ENCODE data around the gene BTBD6. TPM values are rescaled to one million over a fixed set of nuclear protein-coding genes. Genes with fewer than 3 reads are reported as not detected.

Gene BTBD6
- total and polyA plus RNA-seq, 9 of the 15 experiments (the other 6 are each of a cell fraction or from before 2014, with no cell fraction given) = not detected

DNA sequence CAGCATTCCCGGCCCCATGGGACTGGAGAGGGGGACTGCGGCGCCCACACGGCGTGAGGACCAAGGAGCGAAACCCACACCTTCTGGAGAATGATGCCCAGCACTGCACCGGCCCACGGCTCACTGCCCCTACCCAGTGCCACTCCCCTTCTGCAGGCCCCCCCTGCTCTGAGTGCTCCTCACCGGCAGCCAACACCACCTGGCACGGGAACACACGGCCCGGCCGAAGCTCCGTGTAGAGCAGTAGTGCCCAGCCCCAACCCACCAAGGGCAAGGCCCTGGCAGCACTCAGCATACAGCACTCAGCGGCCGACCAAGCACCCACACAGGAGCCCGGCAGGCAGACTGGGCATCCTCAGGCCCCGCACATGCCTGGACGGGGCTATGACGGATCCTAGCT lies 13.4 kb downstream of the BTBD6 start (continued):
- TF ChIP-seq ZNF175 (CRISPR knock-in tag; IDR thresholded peaks at IDR 0.05; ENCODE audit: low read depth) (no peak), CBX8 (IDR thresholded peaks at IDR 0.05; ENCODE audit: borderline replicate concordance, extremely low read depth, low read depth, low read length, poor library complexity, severe bottlenecking) (no peak), ZNF592 (IDR thresholded peaks at IDR 0.05) (no peak)

DNA sequence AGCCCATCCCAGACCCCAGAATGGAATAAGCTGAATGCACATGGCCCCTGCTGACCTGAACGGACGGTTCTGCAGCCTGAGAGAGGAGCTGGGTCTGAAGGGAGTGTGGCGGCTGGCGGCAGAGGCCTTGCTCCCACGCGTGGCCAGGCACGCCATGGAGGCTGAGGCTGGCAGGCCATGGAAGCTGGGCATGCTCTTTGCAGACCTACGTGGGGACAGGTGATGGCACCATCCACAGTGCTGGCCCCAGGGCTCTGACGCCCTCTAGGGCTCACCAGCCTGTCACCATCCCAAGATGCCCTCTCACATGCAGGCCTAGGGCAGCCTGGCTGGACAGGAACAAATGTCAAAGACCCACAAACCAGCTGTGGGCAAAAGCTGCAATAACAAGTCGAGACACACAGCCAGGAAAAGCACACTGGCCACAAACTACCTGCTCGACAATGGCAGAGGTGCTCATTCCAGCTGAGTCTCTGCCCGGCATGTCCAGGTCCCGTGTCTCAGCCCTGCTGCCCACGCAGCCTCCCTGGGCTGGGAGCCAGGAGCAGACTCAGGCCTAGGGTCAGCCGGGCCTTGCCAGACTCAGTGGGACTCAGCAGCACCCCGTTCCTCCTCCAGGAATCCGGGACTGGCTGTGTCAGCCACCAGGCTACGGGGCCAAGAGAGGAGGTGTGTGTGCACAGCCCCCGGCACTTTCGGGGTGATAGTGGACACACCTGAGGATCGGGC lies 19.7 kb downstream of the BTBD6 start:
- BruUV-seq (replicated peaks) = no TSS peak
- FAIRE-seq = no peak
- TF ChIP-seq CBX5 (IDR thresholded peaks at IDR 0.05; ENCODE audit: borderline replicate concordance, low read depth) = no peak
- TF ChIP-seq, protein P1, sequence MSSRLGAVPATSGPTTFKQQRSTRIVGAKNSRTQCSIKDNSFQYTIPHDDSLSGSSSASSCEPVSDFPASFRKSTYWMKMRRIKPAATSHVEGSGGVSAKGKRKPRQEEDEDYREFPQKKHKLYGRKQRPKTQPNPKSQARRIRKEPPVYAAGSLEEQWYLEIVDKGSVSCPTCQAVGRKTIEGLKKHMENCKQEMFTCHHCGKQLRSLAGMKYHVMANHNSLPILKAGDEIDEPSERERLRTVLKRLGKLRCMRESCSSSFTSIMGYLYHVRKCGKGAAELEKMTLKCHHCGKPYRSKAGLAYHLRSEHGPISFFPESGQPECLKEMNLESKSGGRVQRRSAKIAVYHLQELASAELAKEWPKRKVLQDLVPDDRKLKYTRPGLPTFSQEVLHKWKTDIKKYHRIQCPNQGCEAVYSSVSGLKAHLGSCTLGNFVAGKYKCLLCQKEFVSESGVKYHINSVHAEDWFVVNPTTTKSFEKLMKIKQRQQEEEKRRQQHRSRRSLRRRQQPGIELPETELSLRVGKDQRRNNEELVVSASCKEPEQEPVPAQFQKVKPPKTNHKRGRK (tag; IDR thresholded peaks at IDR 0.05) = no peak
- no peak for TF ChIP-seq HSF4 (CRISPR knock-in tag; IDR thresholded peaks at IDR 0.05; ENCODE audit: borderline replicate concordance)
- no peak for TF ChIP-seq ZNF212 (CRISPR knock-in tag; IDR thresholded peaks at IDR 0.05)
- TF ChIP-seq, protein P2, sequence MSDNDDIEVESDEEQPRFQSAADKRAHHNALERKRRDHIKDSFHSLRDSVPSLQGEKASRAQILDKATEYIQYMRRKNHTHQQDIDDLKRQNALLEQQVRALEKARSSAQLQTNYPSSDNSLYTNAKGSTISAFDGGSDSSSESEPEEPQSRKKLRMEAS (CRISPR knock-in tag; IDR thresholded peaks at IDR 0.05) = no peak
- no peak for TF ChIP-seq OTX1 (CRISPR knock-in tag; IDR thresholded peaks at IDR 0.05)
- TF ChIP-seq, protein P3, sequence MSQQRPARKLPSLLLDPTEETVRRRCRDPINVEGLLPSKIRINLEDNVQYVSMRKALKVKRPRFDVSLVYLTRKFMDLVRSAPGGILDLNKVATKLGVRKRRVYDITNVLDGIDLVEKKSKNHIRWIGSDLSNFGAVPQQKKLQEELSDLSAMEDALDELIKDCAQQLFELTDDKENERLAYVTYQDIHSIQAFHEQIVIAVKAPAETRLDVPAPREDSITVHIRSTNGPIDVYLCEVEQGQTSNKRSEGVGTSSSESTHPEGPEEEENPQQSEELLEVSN (IDR thresholded peaks at IDR 0.05; ENCODE audit: borderline replicate concordance in 1 of 2, extremely low read depth in 1 of 2, insufficient read depth in 1 of 2, insufficient read length in 1 of 2, low read depth in 1 of 2, low read length in 1 of 2, poor library complexity in 1 of 2, severe bottlenecking in 1 of 2) = no peak
- no peak for TF ChIP-seq TRIM24 (IDR thresholded peaks at IDR 0.05)
- no peak for TF ChIP-seq KDM2B (CRISPR knock-in tag; IDR thresholded peaks at IDR 0.05)
- TF ChIP-seq RNF2 (IDR thresholded peaks at IDR 0.05) = no peak

More for the DNA sequence above, 19.7 kb downstream of the BTBD6 start:
- DNase-seq (ENCODE audit: extremely low read depth in 1 of 4, low spot score in 3 of 4) (no peak), ATAC-seq (no peak)
- intact Hi-C loops (cut with micrococcal nuclease) = no loop called here
- Histone ChIP-seq H3K36me3 (ENCODE audit: control insufficient read depth, insufficient read depth, low read length) (no peaks in the 10 kb centered on the region), H3K27ac (ENCODE audit: extremely low read depth, low read depth, low read length) (no peak overlapping the region), H3K9ac (ENCODE audit: insufficient read depth in 1 of 2, low read depth in 2 of 2, low read length in 2 of 2) (no peak overlapping the region; a peak in 1 of 4 replicates), H3K9me1 (ENCODE audit: control insufficient read depth, insufficient read depth, low read length) (no peaks in the 10 kb centered on the region), H3K27me3 (ENCODE audit: control insufficient read depth in 2 of 2, insufficient read depth in 2 of 2, low read length in 2 of 2) (no peaks in the 10 kb centered on the region), H2AFZ (ENCODE audit: low read depth, low read length) (no peak overlapping the region), H4K20me1 (replicated peaks; ENCODE audit: control insufficient read depth, insufficient read depth, low read length) (no peaks in the 10 kb centered on the region), H3K4me3 (no peak overlapping the region), H3K79me2 (ENCODE audit: control insufficient read depth, insufficient read depth, low read length) (no peaks in the 10 kb centered on the region; the same call in 2 of the 3 replicates), H3K4me2 (ENCODE audit: insufficient read depth, low read length) (no peak overlapping the region), H3K4me1 (replicated peaks in 1 of 2; ENCODE audit: control insufficient read depth in 2 of 2, insufficient read depth in 2 of 2, low read length in 2 of 2) (peaks cover 0 to 5% of the 10 kb centered on the region in 2 experiments; a peak in 2 of 5 replicates), H3K9me3 (replicated peaks; ENCODE audit: control insufficient read depth, insufficient read depth, low read depth, low read length) (no peaks in the 10 kb centered on the region)
- 93% methylated on average over 5 of the region's 21 CpGs for WGBS (ENCODE audit: insufficient coverage, low coverage, missing lambda C conversion rate)
- in situ Hi-C loops (cut with MboI) = loop anchor here (5.0 to 10.0 kb wide), 2 partner anchors 66 to 77 kb away; no protein-coding TSS in a partner anchor
- CTCF ChIA-PET (ENCODE audit: low intra/inter-chr PET ratio) = no interaction called here
- POLR2A ChIA-PET = no interaction called here
